OCI-LY1 (cell line): ENCODE data around the gene JMJD1C.

Experiments used
- EZH2 ChIP-seq: fragments of 200-600 bp; sonication (generic), shearing (Covaris generic); IDR thresholded peaks from 2 replicates; pipeline ENCODE4 v1.8.0; 2017; ENCODE audit warnings: borderline replicate concordance, mixed run types, mild to moderate bottlenecking, antibody characterized with exemption, low read length, moderate library complexity, mixed read lengths
- TF ChIP-seq, protein P1 (sequence below): fragments of 200-600 bp; sonication (generic), shearing (Covaris generic); IDR thresholded peaks from 2 replicates; pipeline ENCODE4 v1.5.1; 2017; ENCODE audit warnings: mild to moderate bottlenecking, antibody characterized with exemption, low read length, moderate library complexity, mixed read lengths

DNA sequence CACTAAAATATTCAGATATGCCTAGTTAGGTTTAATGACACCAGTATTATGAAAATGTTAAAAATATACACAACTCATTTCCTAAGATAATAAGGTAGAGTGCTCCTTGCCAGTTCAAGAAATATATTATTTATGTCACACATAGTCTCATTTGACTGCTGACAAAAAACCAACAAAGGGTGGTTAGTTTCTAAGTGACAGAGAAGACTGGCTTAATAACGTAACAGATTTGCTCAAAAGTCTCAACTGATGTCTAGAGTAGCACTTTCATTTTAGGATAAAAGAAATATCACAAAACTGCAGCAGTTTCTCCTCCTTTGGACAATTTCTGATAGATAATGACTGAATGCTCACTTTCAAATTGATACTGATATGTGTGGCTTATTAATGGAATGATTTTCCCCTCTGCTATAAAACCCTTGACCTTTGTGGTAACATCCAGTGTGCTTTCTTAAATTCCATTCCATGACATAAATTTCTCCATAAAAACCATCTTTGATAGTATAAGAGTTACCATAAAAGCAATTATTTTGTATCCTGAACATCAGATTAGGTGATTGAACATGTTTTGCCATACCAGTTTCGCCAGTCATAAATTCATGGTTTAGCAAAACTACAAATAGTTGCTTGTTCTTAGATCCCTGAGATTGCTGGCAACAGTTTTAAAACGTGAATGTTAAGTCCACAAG, 238.4 kb downstream of the JMJD1C start:
- TF ChIP-seq, protein P1, sequence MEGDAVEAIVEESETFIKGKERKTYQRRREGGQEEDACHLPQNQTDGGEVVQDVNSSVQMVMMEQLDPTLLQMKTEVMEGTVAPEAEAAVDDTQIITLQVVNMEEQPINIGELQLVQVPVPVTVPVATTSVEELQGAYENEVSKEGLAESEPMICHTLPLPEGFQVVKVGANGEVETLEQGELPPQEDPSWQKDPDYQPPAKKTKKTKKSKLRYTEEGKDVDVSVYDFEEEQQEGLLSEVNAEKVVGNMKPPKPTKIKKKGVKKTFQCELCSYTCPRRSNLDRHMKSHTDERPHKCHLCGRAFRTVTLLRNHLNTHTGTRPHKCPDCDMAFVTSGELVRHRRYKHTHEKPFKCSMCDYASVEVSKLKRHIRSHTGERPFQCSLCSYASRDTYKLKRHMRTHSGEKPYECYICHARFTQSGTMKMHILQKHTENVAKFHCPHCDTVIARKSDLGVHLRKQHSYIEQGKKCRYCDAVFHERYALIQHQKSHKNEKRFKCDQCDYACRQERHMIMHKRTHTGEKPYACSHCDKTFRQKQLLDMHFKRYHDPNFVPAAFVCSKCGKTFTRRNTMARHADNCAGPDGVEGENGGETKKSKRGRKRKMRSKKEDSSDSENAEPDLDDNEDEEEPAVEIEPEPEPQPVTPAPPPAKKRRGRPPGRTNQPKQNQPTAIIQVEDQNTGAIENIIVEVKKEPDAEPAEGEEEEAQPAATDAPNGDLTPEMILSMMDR, result no peak
- TF ChIP-seq EZH2, result no peak
